ENCODE measurements around the gene ID3. TPM values are rescaled to one million over a fixed set of nuclear protein-coding genes. Genes with fewer than 3 reads are reported as not detected.

ID3 gene
- total RNA-seq, 6 donors from 2014 or later, result 75.4 to 269 (median 135) TPM

DNA sequence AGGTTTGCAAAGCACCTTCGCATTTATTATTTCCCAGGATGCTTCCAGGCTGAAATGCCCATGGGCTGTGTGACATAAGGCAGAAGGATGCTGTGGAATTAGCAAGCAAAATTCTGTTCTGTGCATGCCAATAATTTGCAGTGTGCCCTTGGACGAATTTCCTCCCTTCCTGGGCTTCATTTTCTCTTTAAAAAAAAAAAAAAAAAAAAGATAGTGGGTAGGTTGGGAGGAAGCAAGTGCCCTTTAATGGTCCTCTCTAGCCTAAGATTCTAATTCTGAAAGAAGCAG, 2.5 kb upstream of the ID3 start:
- 23 to 28% methylated on average over 2 of the region's 2 CpGs for WGBS, 2 donors
- TF ChIP-seq POLR2AphosphoS5 (IDR thresholded peaks at IDR 0.05), result no peak
- no peak for TF ChIP-seq EP300 (IDR thresholded peaks at IDR 0.05)
- no peak for ATAC-seq (ENCODE audit: low FRiP score in 2 of 2)
- H3K27me3 ChIP-seq, result no peaks in the 10 kb centered on the region
- no peaks in the 10 kb centered on the region for H3K9me3 ChIP-seq
- H3K27ac ChIP-seq, result peak overlapping the region; percentile 92 to 97 (median 94)
- peak overlapping the region in 2 of 4 donors; percentile 3 to 7 for H3K4me3 ChIP-seq
- no peak for DNase-seq
- H3K4me1 ChIP-seq, result peaks cover 41 to 68% (median 48%) of the 10 kb centered on the region in 4 donors
- peaks cover 0 to 20% (median 0%) of the 10 kb centered on the region in 4 donors for H3K36me3 ChIP-seq

DNA sequence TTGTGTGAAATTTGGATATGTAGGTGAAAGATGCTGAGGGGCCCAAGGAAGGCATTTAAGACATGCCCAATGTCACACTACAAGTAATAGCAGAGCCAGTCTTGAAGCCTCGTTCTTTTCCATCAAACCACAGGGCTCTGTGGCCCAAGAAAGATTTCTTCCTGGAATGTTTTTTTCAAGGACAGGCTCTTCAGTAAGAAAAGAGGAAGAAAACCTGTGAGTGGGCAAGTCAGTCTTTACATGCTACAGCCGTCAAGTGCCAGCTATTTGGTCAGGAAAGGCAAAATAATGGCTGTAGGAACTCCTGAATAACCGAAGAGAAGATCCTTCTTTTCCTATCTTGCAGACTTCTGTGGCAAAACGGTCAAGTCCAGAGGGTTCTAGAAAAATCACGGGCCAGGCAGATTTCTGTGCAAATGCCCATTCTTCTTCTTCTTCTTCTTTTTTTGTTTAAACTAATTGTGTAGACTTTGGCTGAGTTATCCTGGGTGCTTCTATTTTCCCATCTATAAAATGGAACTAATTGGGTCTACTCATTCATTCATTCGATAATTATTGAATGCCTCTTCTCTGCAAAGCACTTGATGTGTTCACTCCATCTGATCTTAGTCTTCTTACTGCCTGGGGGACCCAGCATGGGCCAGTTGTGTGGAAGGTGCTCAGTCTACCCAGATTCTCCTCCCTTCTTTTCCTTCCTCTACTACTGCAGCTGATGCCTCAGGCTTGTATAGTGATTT, 1.9 kb upstream of the ID3 start:
- H3K4me3 ChIP-seq, result peak overlapping the region in 2 of 4 donors; percentile 3 to 65
- H3K4me1 ChIP-seq, result peaks cover 41 to 73% (median 52%) of the 10 kb centered on the region in 4 donors
- peak overlapping the region; percentile 92 to 97 (median 94) for H3K27ac ChIP-seq
- no peak for ATAC-seq (ENCODE audit: low FRiP score in 2 of 2)
- H3K36me3 ChIP-seq, result peaks cover 0 to 21% (median 0%) of the 10 kb centered on the region in 4 donors
- no peaks in the 10 kb centered on the region for H3K9me3 ChIP-seq
- H3K27me3 ChIP-seq, result no peaks in the 10 kb centered on the region
- DNase-seq, result no peak
- TF ChIP-seq POLR2A (IDR thresholded peaks at IDR 0.05), result peak in 1 of 4 donors; percentile 22
- TF ChIP-seq, protein P1, sequence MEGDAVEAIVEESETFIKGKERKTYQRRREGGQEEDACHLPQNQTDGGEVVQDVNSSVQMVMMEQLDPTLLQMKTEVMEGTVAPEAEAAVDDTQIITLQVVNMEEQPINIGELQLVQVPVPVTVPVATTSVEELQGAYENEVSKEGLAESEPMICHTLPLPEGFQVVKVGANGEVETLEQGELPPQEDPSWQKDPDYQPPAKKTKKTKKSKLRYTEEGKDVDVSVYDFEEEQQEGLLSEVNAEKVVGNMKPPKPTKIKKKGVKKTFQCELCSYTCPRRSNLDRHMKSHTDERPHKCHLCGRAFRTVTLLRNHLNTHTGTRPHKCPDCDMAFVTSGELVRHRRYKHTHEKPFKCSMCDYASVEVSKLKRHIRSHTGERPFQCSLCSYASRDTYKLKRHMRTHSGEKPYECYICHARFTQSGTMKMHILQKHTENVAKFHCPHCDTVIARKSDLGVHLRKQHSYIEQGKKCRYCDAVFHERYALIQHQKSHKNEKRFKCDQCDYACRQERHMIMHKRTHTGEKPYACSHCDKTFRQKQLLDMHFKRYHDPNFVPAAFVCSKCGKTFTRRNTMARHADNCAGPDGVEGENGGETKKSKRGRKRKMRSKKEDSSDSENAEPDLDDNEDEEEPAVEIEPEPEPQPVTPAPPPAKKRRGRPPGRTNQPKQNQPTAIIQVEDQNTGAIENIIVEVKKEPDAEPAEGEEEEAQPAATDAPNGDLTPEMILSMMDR (IDR thresholded peaks at IDR 0.05), result no peak
- 27 to 36% methylated on average over 6 of the region's 6 CpGs for WGBS, 2 donors

DNA sequence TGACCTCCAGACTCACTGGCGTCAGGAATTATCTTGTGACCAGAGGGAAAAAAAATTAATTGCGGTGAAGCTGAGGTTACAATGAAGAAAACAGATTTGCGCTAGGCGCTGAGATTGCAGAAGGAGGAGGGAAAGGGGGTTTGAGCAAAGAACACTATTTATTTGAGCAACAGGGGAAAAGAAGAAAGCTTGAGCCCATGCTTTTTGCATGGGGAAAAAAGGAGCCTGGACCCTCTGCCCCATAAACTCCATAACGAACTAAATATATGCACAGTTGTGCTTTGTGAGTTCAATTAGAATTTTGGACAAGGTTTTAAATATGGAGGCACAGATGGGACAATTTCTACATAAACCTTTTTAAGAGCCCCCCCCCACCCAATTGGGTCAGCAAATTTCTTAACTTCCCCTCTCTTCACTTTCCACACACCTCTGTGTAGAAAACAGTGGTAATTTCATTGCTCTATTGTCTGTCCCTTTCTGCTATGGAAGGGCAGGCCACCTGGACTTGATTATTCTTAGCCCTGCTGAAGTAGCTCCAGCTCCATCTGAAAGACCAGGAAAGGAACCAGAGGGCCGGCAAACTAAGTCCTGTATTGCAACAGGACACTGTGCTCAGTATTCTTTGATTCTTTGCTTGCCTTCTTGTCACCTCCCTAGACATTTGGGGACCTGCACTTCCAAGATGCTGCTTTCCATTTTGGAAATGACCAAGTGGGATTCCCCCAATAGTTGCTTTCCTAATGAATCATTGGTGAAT, 862 bp upstream of the ID3 start:
- no peaks in the 10 kb centered on the region for H3K27me3 ChIP-seq
- H3K4me1 ChIP-seq, result peaks cover 43 to 84% (median 61%) of the 10 kb centered on the region in 4 donors
- H3K9me3 ChIP-seq, result no peaks in the 10 kb centered on the region
- peak overlapping the region in 3 of 4 donors; percentile 65 to 90 (median 68) for H3K4me3 ChIP-seq
- TF ChIP-seq POLR2AphosphoS5 (IDR thresholded peaks at IDR 0.05), result no peak
- ATAC-seq (ENCODE audit: low FRiP score in 2 of 2), result peak in 1 of 2 donors; percentile 1
- DNase-seq, result no peak
- 7 to 11% methylated on average over 6 of the region's 6 CpGs for WGBS, 2 donors
- peak overlapping the region; percentile 92 to 97 (median 94) for H3K27ac ChIP-seq
- H3K36me3 ChIP-seq, result peaks cover 0 to 21% (median 0%) of the 10 kb centered on the region in 4 donors

DNA sequence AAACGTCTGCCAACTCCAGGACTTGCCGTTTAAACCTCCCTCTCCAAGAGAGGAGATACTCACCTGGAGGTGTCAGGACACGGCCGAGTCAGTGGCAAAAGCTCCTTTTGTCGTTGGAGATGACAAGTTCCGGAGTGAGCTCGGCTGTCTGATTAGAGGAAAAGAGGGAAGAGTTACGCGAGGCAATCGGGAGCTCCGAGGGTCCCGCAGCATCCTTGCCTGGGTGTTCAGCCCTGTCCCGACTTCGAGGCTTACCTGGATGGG, 497 bp downstream of the ID3 start:
- Histone ChIP-seq H3K4me1 (peaks cover 39 to 92% (median 66%) of the 10 kb centered on the region in 4 donors), H3K36me3 (peaks cover 0 to 21% (median 0%) of the 10 kb centered on the region in 4 donors), H3K27me3 (no peaks in the 10 kb centered on the region), H3K4me3 (peak overlapping the region; percentile 65 to 90 (median 74)), H3K27ac (peak overlapping the region; percentile 92 to 97 (median 94)), H3K9me3 (no peaks in the 10 kb centered on the region)
- 0% methylated on average over 9 to 13 of the region's 14 CpGs for WGBS, 2 donors
- ATAC-seq (ENCODE audit: low FRiP score in 2 of 2) (no peak), DNase-seq (no peak)
- TF ChIP-seq POLR2AphosphoS5 (IDR thresholded peaks at IDR 0.05), result no peak
- no peak for TF ChIP-seq POLR2A (IDR thresholded peaks at IDR 0.05)
- TF ChIP-seq EP300 (IDR thresholded peaks at IDR 0.05), result no peak
- TF ChIP-seq, protein P1 (IDR thresholded peaks at IDR 0.05), result no peak

DNA sequence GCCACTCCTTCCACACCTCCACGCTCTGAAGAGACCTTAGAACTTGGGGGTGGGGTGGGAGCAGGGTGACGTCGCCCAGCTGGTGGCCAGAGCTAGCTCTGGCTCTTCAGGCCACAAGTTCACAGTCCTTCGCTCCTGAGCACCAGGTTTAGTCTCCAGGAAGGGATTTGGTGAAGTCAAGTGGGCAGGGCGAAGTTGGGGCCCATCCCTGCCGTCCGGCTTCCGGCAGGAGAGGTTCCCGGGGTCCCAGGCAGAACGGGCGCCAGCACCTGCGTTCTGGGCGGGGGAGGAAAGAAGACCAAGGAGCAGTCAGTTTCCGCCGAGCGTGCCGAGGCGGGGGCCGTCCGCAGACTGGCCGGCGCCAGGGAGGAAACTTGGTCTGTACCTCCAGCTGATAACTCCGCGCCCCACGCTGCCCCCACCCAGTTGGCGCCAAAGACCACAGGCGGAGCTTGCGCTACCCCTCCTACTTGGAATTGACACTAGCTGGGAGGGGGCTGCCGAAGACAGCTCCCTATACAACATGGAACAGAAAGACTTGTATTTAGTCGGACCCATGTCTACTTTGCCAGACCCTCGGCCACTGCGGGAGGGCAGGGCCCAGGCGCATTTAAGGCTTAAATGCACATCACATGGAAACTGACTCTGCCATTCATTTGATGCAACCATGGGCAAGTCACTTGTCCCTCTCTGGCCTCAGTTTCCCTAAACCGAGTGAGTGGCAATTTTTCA, 995 bp downstream of the ID3 start:
- TF ChIP-seq POLR2AphosphoS5 (IDR thresholded peaks at IDR 0.05), result peak; percentile 69 to 73
- TF ChIP-seq POLR2A (IDR thresholded peaks at IDR 0.05), result peak in 3 of 4 donors; percentile 33 to 81 (median 70)
- TF ChIP-seq EP300 (IDR thresholded peaks at IDR 0.05), result peak in 2 of 4 donors; percentile 25 to 93
- TF ChIP-seq, protein P1 (IDR thresholded peaks at IDR 0.05), result no peak
- H3K27me3 ChIP-seq, result no peaks in the 10 kb centered on the region
- ATAC-seq (ENCODE audit: low FRiP score in 2 of 2), result peak; percentile 4 to 48
- H3K4me3 ChIP-seq, result peak overlapping the region; percentile 65 to 90 (median 74)
- no peaks in the 10 kb centered on the region for H3K9me3 ChIP-seq
- DNase-seq, result peak; percentile 78 to 91
- H3K4me1 ChIP-seq, result peaks cover 39 to 92% (median 68%) of the 10 kb centered on the region in 4 donors
- 7 to 14% methylated on average over 8 to 25 of the region's 34 CpGs for WGBS, 2 donors
- peaks cover 0 to 21% (median 0%) of the 10 kb centered on the region in 4 donors for H3K36me3 ChIP-seq
- H3K27ac ChIP-seq, result peak overlapping the region; percentile 92 to 97 (median 94)
